Muscle layer of colon (tissue), 2 donors: Measurements from ENCODE around the gene CFAP107.
"Not testable (repeated sequence)": the region's sequence is repeated elsewhere in the genome, so short reads cannot be mapped to it uniquely, and the experiment has no call there.

Source experiments
- H3K27ac ChIP-seq: one replicate; pipeline ENCODE4 v1.7.0; 2013; ENCODE audit warnings: low read depth, mild to moderate bottlenecking, low read length, moderate library complexity
- H3K27me3 ChIP-seq, 2 donors: one replicate each; pipeline ENCODE4 v1.7.0; 2013; ENCODE audit warnings: low read length in 2 of 2, mild to moderate bottlenecking in 2 of 2; ENCODE audit not compliant: insufficient read depth in 2 of 2, control insufficient read depth in 1 of 2
- H3K36me3 ChIP-seq: one replicate; pipeline ENCODE4 v1.7.0; 2013; ENCODE audit warnings: mild to moderate bottlenecking, low read length; ENCODE audit not compliant: insufficient read depth
- H3K4me1 ChIP-seq: one replicate; pipeline ENCODE4 v1.7.0; 2013; ENCODE audit warnings: mild to moderate bottlenecking, low read length; ENCODE audit not compliant: insufficient read depth
- H3K4me3 ChIP-seq, 2 donors: one replicate each; pipeline ENCODE4 v1.7.0; 2013; ENCODE audit warnings: low read length in 2 of 2, low read depth in 1 of 2, mild to moderate bottlenecking in 1 of 2, moderate library complexity in 1 of 2
- H3K9ac ChIP-seq: one replicate; pipeline ENCODE4 v1.7.0; 2013; ENCODE audit warnings: low read length
- H3K9me3 ChIP-seq: one replicate; pipeline ENCODE4 v1.7.0; 2013; ENCODE audit warnings: mild to moderate bottlenecking, low read length
- donor health status: abdominal sarcoma.
- donor health status: Adenocarcinoma of cecum.

CFAP107 gene

GRCh38 chr1:12714710-12715475, 31.1 kb upstream of the CFAP107 start:
- H3K27me3 ChIP-seq: no peaks in the 10 kb centered on the region
- H3K4me3 ChIP-seq: no peak overlapping the region
- H3K36me3 ChIP-seq: no peaks in the 10 kb centered on the region
- no peak overlapping the region for H3K9ac ChIP-seq
- H3K4me1 ChIP-seq: no peaks in the 10 kb centered on the region
- no peaks in the 10 kb centered on the region for H3K9me3 ChIP-seq
- no peak overlapping the region for H3K27ac ChIP-seq

DNA sequence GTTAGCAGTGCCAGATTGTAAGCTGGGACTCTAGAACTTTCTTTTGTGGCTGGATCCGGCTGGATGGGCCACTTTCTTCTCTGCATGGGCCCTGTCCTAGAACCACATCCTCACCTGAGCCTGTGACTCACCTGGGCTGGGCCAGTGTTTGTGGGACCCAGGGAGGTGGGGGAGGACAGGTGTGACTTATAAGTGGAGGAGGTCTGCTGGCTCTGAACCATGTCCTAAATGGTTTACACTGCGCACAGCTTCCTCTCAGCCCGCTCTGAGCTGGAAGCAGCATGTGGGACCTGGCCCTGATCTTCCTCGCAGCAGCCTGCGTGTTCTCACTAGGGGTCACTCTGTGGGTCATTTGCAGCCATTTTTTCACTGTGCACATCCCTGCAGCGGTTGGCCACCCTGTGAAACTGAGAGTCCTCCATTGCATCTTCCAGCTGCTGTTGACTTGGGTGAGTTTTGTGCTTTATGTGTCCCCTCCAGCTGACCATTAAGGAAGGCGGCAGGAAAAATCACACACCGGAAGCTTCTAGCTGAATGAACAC, 30.0 kb upstream of the CFAP107 start, which contains the start of gene AADACL3:
TSS of gene AADACL3 (plus strand) at position 215 of the 542 bp plus-strand sequence. CDS start at position 282, 67 bp downstream.
- H3K9me3 ChIP-seq: no peaks in the 10 kb centered on the region
- H3K36me3 ChIP-seq: no peaks in the 10 kb centered on the region
- H3K4me3 ChIP-seq: no peak within 1 kb of the TSS
- no peaks in the 10 kb centered on the region for H3K4me1 ChIP-seq
- no peak within 1 kb of the TSS for H3K27ac ChIP-seq
- no peaks in the 10 kb centered on the region for H3K27me3 ChIP-seq
- no peak within 1 kb of the TSS for H3K9ac ChIP-seq

GRCh38 chr1:12717301-12717838, 28.6 kb upstream of the CFAP107 start:
- Histone ChIP-seq H3K9me3 (no peaks in the 10 kb centered on the region), H3K4me3 (no peak overlapping the region), H3K27me3 (no peaks in the 10 kb centered on the region), H3K27ac (no peak overlapping the region), H3K4me1 (no peaks in the 10 kb centered on the region), H3K9ac (no peak overlapping the region), H3K36me3 (no peaks in the 10 kb centered on the region)

DNA sequence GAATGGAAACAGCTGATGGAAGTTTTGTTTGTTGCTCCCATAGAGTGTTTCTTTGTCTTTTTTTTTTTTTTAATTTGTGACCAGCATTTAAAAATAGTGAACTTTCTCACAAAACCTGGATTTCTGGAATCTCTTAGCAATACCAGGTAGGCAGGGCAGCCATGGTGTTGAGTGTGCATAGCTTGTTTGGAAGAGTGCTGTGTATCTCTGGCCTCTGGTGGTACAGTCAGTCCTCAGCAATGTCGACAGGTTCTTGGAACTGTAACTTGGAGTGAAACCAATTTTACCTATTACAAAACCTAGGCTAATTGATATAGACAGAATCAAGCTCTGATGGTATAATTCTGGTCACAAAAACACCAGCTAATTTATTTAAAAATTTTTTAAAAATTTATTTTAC, 23.4 kb upstream of the CFAP107 start:
- H3K27me3 ChIP-seq: no peaks in the 10 kb centered on the region
- H3K4me1 ChIP-seq: no peaks in the 10 kb centered on the region
- H3K9ac ChIP-seq: no peak overlapping the region
- H3K27ac ChIP-seq: no peak overlapping the region
- no peaks in the 10 kb centered on the region for H3K9me3 ChIP-seq
- no peaks in the 10 kb centered on the region for H3K36me3 ChIP-seq
- H3K4me3 ChIP-seq: no peak overlapping the region

- Histone ChIP-seq H3K27me3 (no peaks in the 10 kb centered on the region), H3K9me3 (no peaks in the 10 kb centered on the region), H3K9ac (no peak overlapping the region), H3K4me1 (no peaks in the 10 kb centered on the region), H3K36me3 (no peaks in the 10 kb centered on the region), H3K27ac (no peak overlapping the region), H3K4me3 (no peak overlapping the region)
Observed at GRCh38 chr1:12728391-12728790, 17.6 kb upstream of the CFAP107 start.

GRCh38 chr1:12730156-12730555, 15.8 kb upstream of the CFAP107 start:
- H3K9ac ChIP-seq: no peak overlapping the region
- no peaks in the 10 kb centered on the region for H3K9me3 ChIP-seq

GRCh38 chr1:12731084-12731483, 14.9 kb upstream of the CFAP107 start:
- not testable (repeated sequence) for H3K27me3 ChIP-seq, H3K4me3 ChIP-seq, H3K4me1 ChIP-seq, H3K9ac ChIP-seq, H3K27ac ChIP-seq, H3K36me3 ChIP-seq, H3K9me3 ChIP-seq

More at GRCh38 chr1:12730156-12730555, 15.8 kb upstream of the CFAP107 start:
- H3K4me1 ChIP-seq: no peaks in the 10 kb centered on the region
- no peaks in the 10 kb centered on the region for H3K27me3 ChIP-seq
- H3K36me3 ChIP-seq: no peaks in the 10 kb centered on the region
- no peak overlapping the region for H3K4me3 ChIP-seq
- H3K27ac ChIP-seq: no peak overlapping the region

- Histone ChIP-seq H3K36me3 (no peaks in the 10 kb centered on the region), H3K4me1 (no peaks in the 10 kb centered on the region), H3K9me3 (no peaks in the 10 kb centered on the region), H3K27me3 (no peaks in the 10 kb centered on the region), H3K9ac (no peak overlapping the region), H3K27ac (no peak overlapping the region), H3K4me3 (no peak overlapping the region)
Observed at GRCh38 chr1:12734651-12735050, 11.3 kb upstream of the CFAP107 start.

- no peak overlapping the region for H3K4me3 ChIP-seq
- H3K9me3 ChIP-seq: no peaks in the 10 kb centered on the region
- no peak overlapping the region for H3K9ac ChIP-seq
- no peaks in the 10 kb centered on the region for H3K4me1 ChIP-seq
- no peaks in the 10 kb centered on the region for H3K27me3 ChIP-seq
- no peaks in the 10 kb centered on the region for H3K36me3 ChIP-seq
- H3K27ac ChIP-seq: no peak overlapping the region
Observed at GRCh38 chr1:12738934-12739333, 7.1 kb upstream of the CFAP107 start.

DNA sequence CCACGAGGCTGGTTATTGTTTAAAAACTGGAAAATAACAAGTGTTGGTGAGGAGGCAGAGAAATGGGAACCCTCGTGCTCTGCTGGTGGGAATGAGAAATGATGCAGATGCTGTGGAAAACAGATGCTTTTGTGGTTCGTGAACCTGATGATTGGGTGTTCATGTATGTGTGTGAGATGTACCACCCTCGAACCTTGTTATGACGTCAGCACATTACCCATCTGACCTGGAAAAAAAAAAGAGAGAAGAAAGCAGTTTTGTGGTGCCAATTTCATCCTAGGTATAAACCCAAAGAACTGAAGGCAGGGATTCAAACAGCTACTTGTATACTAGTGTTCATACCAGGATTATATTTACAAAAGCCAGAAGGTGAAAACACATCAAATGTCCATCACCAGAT, 6.4 kb upstream of the CFAP107 start:
- Histone ChIP-seq H3K27ac (no peak overlapping the region), H3K9ac (no peak overlapping the region), H3K27me3 (no peaks in the 10 kb centered on the region), H3K9me3 (no peaks in the 10 kb centered on the region), H3K36me3 (no peaks in the 10 kb centered on the region), H3K4me3 (no peak overlapping the region), H3K4me1 (no peaks in the 10 kb centered on the region)

- Histone ChIP-seq H3K9ac (no peak overlapping the region), H3K27me3 (no peaks in the 10 kb centered on the region), H3K9me3 (no peaks in the 10 kb centered on the region), H3K4me1 (no peaks in the 10 kb centered on the region), H3K36me3 (no peaks in the 10 kb centered on the region), H3K27ac (no peak overlapping the region), H3K4me3 (no peak overlapping the region)
Observed at GRCh38 chr1:12741946-12742345, 4.1 kb upstream of the CFAP107 start.
